DND-41 (cell line): ENCODE data around the gene AK6.

Experiments used
- ATAC-seq: fragments of 200-7000 bp; cut with Tn5 transposase; 3 replicates; pipeline ENCODE4 v1.9.1; 2021; ENCODE audit warnings: low read depth; ENCODE audit not compliant: insufficient read depth
- DNase-seq: peaks from one replicate; pipeline ENCODE4 v3.0.0-alpha.2; 2020
- H2AFZ ChIP-seq: 2 replicates; pipeline ENCODE4 v1.6.0; 2012; ENCODE audit warnings: low read depth, low read length
- H3K27ac ChIP-seq: 2 replicates; pipeline ENCODE4 v1.5.1; 2012; ENCODE audit warnings: low read length, inconsistent platforms
- H3K27me3 ChIP-seq: fragments of 200-600 bp; sonication (generic); 2 replicates; pipeline ENCODE4 v1.6.0; 2012; ENCODE audit warnings: low read length, mild to moderate bottlenecking, inconsistent platforms; ENCODE audit not compliant: insufficient read depth, poor library complexity
- H3K36me3 ChIP-seq: 2 replicates; pipeline ENCODE4 v1.5.1; 2012; ENCODE audit warnings: low read length, inconsistent platforms; ENCODE audit not compliant: insufficient read depth
- H3K4me1 ChIP-seq: 2 replicates; pipeline ENCODE4 v1.5.1; 2012; ENCODE audit warnings: mild to moderate bottlenecking, low read length; ENCODE audit not compliant: insufficient read depth
- H3K4me2 ChIP-seq: 2 replicates; pipeline ENCODE4 v1.6.0; 2012; ENCODE audit warnings: mild to moderate bottlenecking, moderate library complexity, low read length, inconsistent platforms; ENCODE audit not compliant: insufficient read depth
- H3K4me3 ChIP-seq, 2 experiments: fragments of 200-600 bp in 1 of 2; shearing (Covaris generic) in 1 of 2; 2 replicates each; pipeline ENCODE4 v1.5.1; 2012 to 2016; ENCODE audit warnings: inconsistent platforms in 2 of 2, low read length in 2 of 2, mild to moderate bottlenecking in 2 of 2, low read depth in 1 of 2, moderate library complexity in 1 of 2
- H3K79me2 ChIP-seq: 2 replicates; pipeline ENCODE4 v1.6.0; 2012; ENCODE audit warnings: low read length, inconsistent platforms; ENCODE audit not compliant: insufficient read depth
- H3K9ac ChIP-seq: 2 replicates; pipeline ENCODE4 v1.6.0; 2012; ENCODE audit warnings: low read depth, mild to moderate bottlenecking, inconsistent platforms, low read length, moderate library complexity
- H3K9me3 ChIP-seq: 2 replicates; pipeline ENCODE4 v1.5.1; 2012; ENCODE audit warnings: low read length, moderate library complexity, mild to moderate bottlenecking, inconsistent platforms; ENCODE audit not compliant: insufficient read depth, severe bottlenecking
- H4K20me1 ChIP-seq: 2 replicates; pipeline ENCODE4 v1.6.0; 2012; ENCODE audit warnings: low read length; ENCODE audit not compliant: insufficient read depth
- CTCF ChIP-seq: IDR thresholded peaks from 2 replicates; pipeline ENCODE4 v1.5.1; 2012; ENCODE audit warnings: borderline replicate concordance, low read length, moderate library complexity, mild to moderate bottlenecking; ENCODE audit not compliant: poor library complexity, severe bottlenecking; ENCODE audit errors: extremely low read depth
- EZH2 ChIP-seq: IDR thresholded peaks from 3 replicates; pipeline ENCODE4 v1.6.1; 2012; ENCODE audit warnings: borderline replicate concordance, low read depth, mild to moderate bottlenecking, moderate library complexity, low read length, inconsistent platforms; ENCODE audit not compliant: severe bottlenecking

Gene AK6

DNA sequence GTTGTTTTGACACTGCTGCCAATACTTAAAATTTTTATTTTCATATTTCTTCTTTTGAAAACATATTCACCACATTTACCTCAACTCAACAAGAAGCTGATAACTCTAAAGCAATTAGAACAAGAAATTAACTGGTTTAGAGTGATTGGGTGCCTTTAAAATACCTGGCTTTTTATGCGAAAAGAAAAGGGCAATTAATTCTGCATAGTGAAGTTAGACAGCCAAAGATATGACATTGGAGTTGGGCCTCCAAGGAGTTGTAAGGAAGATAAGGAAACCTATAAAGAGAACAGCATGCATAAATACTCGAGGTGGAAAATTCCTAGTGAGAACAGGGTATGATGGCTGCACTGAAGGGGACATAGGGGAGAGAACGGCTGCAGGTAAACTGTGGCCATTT is 9.6 kb downstream of the AK6 start:
- Histone ChIP-seq H4K20me1 (peaks cover 17% of the 10 kb centered on the region; the same call in 1 of the 2 replicates), H3K27me3 (no peaks in the 10 kb centered on the region), H3K4me1 (0 out of 2 replicates have a peak, but pooled peaks cover 1% of the 10 kb centered on the region), H3K79me2 (peaks cover 93% of the 10 kb centered on the region), H3K9me3 (no peaks in the 10 kb centered on the region), H3K4me2 (no peak overlapping the region), H3K27ac (no peak overlapping the region), H2AFZ (no peak overlapping the region), H3K36me3 (peaks cover 52% of the 10 kb centered on the region), H3K9ac (no peak overlapping the region), H3K4me3 (no peak overlapping the region)
- no peak for ATAC-seq
- DNase-seq = no peak
- TF ChIP-seq CTCF (no peak), EZH2 (no peak)

- Histone ChIP-seq H3K79me2 (peaks cover 8% of the 10 kb centered on the region; the same call in 1 of the 2 replicates), H3K4me2 (no peak overlapping the region), H2AFZ (no peak overlapping the region), H3K36me3 (peaks cover 59% of the 10 kb centered on the region), H3K9me3 (no peaks in the 10 kb centered on the region), H3K4me3 (no peak overlapping the region), H3K27me3 (no peaks in the 10 kb centered on the region), H4K20me1 (no peaks in the 10 kb centered on the region), H3K4me1 (no peaks in the 10 kb centered on the region), H3K27ac (no peak overlapping the region), H3K9ac (no peak overlapping the region)
- TF ChIP-seq EZH2 = no peak
- ATAC-seq (no peak), DNase-seq (no peak)
Measured at GRCh38 chr5:69350664-69351063, 18.7 kb downstream of the AK6 start.

DNA sequence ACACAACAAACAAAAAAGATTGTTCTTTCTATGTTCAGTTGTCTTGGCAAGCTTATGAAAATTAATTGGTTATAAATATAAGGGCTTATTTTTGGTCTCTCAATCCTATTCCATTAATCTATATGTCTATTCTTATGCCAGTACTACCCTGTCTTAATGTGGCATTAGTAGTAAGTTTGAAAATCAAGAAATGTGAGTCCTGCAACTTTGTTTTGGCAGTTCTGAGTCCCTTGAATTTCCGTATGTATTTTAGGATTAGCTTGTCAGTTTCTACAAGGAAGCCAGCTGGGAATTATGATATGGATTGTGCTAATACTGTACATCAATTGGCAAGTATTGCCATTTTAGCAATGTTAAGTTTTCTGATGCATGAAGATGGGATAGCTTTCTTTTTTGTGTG is 26.2 kb downstream of the AK6 start:
- DNase-seq = no peak
- no peaks in the 10 kb centered on the region for H3K4me1 ChIP-seq
- TF ChIP-seq EZH2 (no peak), CTCF (no peak)
- H3K36me3 ChIP-seq = no peaks in the 10 kb centered on the region
- no peak for ATAC-seq
- H3K79me2 ChIP-seq = no peaks in the 10 kb centered on the region
- H3K27me3 ChIP-seq = no peaks in the 10 kb centered on the region
- H3K9me3 ChIP-seq = no peaks in the 10 kb centered on the region
- H3K27ac ChIP-seq = no peak overlapping the region
- H2AFZ ChIP-seq = no peak overlapping the region
- H3K4me2 ChIP-seq = no peak overlapping the region
- H4K20me1 ChIP-seq = no peaks in the 10 kb centered on the region
- H3K9ac ChIP-seq = no peak overlapping the region
- H3K4me3 ChIP-seq = no peak overlapping the region

DNA sequence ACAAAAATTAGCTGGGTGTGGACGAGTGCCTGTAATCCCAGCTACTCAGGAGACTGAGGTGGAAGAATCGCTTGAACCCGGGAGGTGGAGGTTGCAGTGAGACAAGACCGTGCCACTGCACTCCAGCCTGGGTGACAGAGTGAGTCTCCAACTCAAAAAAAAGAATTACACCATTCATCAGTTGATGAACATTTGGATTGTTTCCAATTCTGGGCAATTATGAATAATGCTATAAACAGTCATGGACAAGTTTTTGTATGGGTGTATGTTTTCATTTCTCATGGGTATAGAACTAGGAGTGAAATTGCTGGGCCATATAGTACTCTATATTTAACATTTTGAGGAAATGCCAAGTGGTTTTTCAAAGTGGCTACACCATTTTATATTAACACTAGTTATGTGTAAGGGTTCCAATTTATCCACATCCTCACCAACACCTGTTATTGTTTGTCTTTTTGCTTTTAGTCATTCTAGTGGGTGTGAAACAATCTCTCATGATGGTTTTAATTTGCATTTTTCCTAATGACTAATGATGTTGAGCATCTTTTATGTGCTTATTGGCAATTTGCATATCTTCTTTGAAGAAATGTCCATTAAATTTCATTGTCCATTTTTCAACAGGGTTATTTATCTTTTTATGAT is 27.7 kb downstream of the AK6 start:
- Histone ChIP-seq H3K27ac (no peak overlapping the region), H3K27me3 (no peaks in the 10 kb centered on the region), H4K20me1 (no peaks in the 10 kb centered on the region), H2AFZ (no peak overlapping the region), H3K4me3 (no peak overlapping the region), H3K36me3 (no peaks in the 10 kb centered on the region), H3K4me1 (no peaks in the 10 kb centered on the region), H3K4me2 (no peak overlapping the region), H3K9me3 (no peaks in the 10 kb centered on the region), H3K79me2 (no peaks in the 10 kb centered on the region), H3K9ac (no peak overlapping the region)
- no peak for ATAC-seq
- TF ChIP-seq EZH2 = no peak
- TF ChIP-seq CTCF = no peak
- no peak for DNase-seq
